ENCODE measurements around the gene LHX3.

The LHX3 gene

GRCh38 chr9:136225748-136226679, 21.1 kb upstream of the LHX3 start:
- DNase-seq = peak; percentile 71

DNA sequence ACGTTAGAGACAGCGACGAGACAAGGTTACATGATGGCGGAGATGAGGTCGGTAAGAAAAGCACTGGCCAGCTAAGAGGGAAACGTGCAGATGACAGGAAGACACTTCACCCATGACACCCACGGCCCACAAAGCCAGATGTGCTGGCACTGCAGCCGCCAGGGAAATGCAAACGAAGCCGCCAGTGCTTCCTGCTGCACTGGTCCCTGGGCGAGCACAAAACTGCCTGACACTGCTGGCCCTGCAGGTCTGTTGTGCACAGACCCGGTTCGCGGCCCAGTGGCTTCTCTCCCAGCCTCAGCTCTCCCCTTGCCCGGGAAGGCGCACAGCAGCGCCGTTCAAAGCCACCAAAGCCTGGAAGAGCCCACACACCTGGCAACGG, 20.4 kb upstream of the LHX3 start:
- peak; percentile 32 for DNase-seq

GRCh38 chr9:136223871-136224640, 19.1 kb upstream of the LHX3 start:
- no peak for DNase-seq

DNA sequence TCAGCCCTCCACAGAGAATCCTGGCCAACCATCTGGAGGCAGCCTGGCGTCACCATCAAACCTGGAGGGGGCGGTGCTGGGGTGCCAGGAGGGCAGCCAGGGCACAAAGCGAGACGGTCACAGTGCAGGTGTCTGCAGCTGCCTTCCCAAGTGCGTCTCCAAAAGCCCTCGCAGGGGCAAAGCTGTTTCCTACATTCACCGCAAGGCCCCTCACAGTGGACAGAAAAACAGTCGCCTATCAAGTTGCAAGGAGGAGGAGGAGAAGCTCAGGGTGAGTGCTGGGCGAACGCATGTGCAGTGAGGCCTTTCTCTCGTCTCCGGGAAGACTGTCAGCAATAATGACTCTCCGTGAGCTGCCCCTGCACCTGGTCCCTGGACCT, 18.0 kb upstream of the LHX3 start:
- no peak for DNase-seq

- no peak for DNase-seq
Measured at GRCh38 chr9:136222166-136222905, 17.4 kb upstream of the LHX3 start.

DNA sequence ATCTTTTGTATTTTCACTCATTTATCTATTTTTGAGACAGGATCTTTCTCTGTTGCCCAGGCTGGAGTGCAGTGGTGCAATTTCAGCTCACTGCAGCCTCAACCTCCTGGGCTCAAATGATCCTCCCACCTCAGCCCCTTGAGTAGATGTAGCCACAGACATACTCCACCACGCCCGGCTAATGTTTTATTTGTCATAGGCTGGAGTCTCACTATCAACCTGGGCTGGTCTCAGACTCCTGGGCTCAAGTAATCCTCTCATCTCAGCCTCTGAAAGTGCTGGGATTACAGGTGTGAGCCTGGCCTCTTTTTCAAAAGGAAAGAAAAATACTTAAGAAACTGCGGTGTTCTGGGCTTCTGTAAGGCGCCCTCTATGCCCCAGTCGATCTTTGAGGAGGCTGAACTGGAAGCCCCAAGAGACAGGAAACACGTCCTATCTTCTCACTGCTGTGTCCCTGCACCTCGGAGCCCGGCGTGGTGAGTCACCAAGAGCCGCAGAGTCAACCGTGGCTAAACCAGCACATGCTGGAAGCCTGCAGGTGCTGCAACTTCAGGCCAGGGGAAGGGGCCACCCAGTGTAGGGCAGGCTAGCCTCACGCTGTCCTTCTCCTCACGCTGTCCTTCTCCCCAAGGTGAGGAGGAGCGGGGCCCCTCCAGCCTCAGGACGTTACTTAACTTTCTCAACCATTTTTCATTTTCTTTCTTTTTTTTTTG, 15.2 kb upstream of the LHX3 start:
- DNase-seq = peak; percentile 22

DNA sequence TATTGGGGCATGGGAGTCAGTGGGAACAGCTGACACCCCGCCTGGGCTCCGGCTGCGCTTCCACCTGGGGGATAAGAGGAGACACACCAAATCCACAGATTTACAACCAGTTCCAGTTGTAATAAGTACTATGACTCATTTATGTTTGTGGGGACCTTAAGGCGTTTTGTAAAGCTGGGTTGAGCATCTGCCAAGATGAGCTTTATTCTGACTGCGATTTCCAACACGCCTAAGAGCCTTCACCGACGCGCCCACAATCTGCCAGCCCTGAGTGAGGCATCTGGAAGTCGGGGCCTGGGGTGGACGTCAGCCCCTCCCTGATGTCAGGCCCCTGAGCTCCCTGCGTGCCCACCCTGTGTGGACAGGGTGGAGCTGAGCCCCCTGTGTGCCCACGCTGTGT, 14.3 kb upstream of the LHX3 start:
- DNase-seq = no peak

DNA sequence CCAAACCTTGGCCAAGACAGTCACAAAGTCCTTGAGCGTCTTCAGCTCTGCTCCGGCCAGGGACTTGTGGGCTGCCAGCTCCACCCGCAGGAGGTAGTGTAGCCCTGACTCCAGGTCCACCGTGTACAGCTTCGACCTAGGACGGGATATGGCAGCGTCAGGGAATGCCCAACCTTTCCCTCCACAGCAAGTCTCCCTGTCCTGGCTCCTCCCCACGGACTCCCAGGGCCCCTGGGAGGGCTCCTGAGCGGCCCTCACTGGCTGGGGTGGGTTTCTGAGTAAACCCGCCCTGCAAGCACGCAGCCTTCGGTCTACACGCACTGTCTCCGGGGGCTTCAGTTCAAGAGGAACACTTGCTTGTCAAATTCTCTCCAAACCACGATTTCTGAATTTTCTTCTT, 13.7 kb upstream of the LHX3 start:
- no peak for DNase-seq

DNA sequence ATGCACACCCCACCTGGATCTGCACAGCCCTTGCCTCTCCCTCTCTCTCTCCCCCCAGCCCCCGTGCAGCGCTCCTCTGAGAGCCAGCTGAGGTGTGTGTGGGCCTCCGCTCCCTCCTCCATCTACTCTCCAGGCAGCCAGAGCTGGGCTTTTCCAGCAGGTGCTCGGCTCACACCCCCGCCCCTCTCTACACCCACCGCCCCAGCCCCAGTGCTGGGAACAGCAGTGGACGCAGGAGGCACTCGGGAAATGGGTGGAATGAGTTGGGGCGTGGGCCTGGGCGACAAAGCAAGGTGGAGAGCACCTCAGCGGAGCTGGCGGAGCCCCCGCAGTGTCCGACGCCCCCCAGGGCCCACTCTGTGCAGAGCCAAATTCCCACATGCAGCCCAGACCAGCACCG, 13.3 kb upstream of the LHX3 start:
- DNase-seq = no peak

DNA sequence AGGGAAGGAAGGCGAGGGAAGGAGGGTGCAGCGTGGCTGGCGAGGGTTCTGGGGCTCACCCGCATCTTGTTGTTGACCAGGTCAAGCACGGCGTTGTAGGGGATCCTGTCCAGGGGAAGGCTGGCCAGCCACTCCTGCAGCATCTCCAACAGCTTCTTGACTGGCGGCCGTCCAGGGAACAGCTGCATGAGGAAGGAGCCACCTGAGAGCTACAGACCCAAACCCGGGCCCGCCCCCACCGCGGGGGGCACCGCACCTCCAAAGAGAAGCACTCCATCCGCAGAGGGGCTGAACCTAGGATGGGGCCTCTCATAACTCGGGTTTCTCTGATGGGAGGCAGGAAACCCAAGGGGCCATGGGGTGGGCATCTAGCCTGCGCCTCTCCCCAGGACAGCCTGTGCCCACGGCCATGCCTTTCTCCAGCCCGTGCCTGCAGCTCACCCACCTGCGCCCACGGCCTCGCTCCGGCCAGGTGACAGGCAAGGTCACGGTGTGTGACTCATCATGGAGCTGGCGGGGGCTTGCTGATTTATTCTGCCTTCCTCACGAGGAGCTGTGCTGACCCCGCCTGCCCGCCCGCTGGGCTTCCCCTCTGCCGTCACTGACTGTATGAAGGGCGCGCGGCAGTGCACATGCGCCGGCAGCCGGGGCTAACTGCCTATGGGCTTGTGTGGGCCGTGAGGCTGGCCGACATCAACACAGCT, 11.8 kb upstream of the LHX3 start:
- DNase-seq = no peak

GRCh38 chr9:136213733-136214132, 8.8 kb upstream of the LHX3 start:
- DNase-seq = no peak

DNA sequence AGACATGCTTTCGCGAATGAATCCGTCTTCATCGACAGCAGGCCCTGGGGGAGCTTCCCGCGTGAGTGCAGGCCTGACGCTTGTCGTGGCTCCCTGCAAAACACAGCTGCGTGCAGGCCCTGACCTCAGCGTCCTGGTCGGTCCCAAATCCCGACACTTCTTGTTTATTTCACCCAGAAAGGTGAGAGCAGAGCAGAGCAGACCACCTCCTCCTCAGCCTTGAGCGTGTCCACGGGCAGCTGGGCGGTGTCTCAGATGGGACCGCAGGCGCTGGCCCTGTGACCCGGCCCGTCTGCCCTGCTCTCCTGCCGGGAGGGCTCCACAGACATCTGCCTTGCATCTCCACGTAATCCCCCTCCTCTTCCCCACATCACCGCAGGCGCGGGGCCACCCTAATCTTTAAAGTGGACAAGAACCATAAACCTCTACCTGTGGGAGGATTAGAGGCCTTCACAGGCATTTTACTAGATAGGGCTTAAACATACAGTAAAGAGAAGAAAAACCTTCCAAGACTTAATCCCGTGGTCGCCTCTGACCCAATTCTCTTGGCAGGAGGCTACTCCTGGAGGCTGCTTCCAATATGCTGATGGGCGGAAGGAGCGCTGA, 7.5 kb upstream of the LHX3 start:
- no peak for DNase-seq

GRCh38 chr9:136211441-136212344, 6.8 kb upstream of the LHX3 start:
- no peak for DNase-seq

DNA sequence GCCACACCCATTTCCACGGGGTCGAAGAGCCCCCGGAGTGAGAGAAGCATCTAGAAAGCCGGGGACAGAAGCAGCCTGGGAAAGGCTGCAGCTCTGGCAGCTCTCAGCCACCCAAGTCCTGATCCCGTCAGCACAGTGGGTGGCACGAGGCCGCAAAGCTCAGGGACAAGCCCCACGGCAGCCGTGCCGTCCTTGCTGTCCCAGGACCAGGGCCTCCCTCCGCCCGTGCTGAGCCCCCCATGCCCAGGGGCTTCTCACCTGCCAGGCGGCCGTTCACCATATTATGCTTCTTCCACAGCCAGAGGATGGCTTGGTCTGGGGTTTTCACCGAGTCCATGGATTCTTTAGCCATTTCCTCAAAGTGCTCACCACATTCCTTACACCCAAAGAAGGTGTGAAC, 6.1 kb upstream of the LHX3 start:
- no peak for DNase-seq

DNA sequence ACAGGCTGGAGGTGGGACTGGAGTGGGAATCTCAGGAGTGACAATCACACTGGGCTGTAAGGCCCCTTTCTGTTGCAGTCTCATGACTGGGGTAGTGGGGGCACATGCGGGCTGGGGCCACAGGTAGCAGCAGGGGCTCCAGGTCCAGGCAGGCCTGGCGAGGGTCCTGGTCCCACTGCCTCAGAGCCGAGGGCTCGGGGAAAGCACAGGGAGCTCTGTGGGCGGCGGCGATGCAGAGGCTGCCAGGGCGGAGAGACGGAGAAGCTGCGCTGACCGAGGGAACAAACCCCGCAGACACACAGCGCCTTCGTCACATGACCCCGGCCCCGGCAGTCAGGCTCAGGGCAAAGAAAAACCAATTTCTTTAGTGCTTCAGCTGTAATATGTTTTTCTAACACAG, 5.3 kb upstream of the LHX3 start:
- DNase-seq = no peak

DNA sequence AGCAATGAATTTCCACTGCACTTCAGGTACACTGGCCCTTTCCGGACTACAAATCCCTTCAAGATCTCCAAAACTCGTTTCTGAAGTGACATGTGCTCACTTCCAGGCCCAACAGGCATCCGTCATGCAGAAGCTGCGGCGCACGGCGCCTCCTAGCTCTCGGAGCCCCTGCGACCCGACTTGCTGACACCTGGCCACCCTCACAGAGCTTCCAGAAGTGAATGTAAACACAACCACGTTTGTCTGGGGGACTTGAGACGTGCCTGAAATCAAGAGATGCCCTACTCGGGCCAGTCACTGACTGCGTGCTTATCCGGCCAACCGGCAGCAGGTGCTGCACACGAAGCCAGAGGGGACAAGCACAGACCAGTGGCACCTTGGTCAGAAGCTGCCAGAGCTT, 4.9 kb upstream of the LHX3 start:
- DNase-seq = no peak

- DNase-seq = no peak
Measured at GRCh38 chr9:136209232-136209631, 4.3 kb upstream of the LHX3 start.

GRCh38 chr9:136208675-136209074, 3.7 kb upstream of the LHX3 start:
- no peak for DNase-seq

DNA sequence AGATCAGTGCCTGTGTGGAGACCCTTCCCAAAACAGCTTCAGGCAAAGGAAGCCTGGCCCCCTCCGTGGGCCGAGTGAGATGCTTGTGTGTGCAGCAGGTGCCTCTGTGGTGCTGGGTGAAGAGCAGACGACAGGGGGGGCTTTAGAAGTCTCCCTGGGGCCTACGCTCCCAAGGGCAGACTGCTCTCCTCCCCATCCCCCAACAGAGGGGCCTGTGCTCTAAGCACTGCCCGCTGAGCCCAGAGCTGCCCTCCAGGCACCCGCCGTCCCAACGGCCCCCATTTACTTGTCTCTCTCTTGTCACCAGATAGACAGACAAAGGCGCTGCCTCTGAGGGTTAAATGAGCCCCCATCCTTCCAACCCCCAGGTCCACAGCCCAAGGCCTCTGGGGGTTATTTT, 2.7 kb upstream of the LHX3 start:
- DNase-seq = no peak

DNA sequence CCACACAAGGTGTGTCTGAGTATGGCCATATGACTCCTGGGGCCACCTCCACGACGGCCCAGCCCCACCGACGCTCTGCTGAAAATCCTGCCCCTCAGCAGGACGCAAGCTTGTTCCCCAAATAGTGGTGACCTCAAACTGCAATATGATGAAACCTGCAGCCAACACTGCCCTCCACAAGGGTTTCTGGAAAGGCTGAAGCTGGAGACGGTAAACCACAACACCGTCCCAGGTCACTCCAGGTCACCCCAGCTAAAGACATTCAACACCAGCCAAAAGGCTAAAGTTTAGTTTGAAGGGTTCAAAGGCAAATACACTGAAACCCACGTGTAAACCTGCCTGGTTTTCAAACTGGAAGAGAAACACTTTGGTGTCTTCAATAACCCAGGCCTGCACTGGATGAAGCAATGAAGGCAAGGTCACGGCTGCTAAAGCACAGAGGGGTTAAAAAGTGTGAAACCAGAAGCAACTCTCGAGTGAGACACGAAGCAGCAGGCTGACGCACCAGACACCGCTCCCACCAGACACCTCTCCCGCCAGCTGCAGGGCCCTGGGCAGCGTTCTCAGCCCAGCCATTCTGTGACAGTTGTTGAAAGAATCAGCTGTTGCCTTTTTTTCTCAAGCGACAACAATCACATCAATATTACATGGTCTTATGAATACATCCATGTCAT, 1.8 kb upstream of the LHX3 start:
- DNase-seq = no peak
